CD4-positive, alpha-beta T cell treated with Interleukin-17A for 1 hour (primary cell): ENCODE measurements around the gene SPACA1.
"Not testable (repeated sequence)": the region's sequence is repeated elsewhere in the genome, so short reads cannot be mapped to it uniquely, and the experiment has no call there.

ENCODE experiments used
- DNase-seq: peaks from one replicate; pipeline ENCODE4 v3.0.0-alpha.2; 2020

The SPACA1 gene, protein sequence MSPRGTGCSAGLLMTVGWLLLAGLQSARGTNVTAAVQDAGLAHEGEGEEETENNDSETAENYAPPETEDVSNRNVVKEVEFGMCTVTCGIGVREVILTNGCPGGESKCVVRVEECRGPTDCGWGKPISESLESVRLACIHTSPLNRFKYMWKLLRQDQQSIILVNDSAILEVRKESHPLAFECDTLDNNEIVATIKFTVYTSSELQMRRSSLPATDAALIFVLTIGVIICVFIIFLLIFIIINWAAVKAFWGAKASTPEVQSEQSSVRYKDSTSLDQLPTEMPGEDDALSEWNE

GRCh38 chr6:88047510-88048150 lies at the start of gene SPACA1:
Gene SPACA1 (plus strand): TSS chr6:88047841. CDS start chr6:88047906, 65 bp downstream.
- DNase-seq = no peak

DNA sequence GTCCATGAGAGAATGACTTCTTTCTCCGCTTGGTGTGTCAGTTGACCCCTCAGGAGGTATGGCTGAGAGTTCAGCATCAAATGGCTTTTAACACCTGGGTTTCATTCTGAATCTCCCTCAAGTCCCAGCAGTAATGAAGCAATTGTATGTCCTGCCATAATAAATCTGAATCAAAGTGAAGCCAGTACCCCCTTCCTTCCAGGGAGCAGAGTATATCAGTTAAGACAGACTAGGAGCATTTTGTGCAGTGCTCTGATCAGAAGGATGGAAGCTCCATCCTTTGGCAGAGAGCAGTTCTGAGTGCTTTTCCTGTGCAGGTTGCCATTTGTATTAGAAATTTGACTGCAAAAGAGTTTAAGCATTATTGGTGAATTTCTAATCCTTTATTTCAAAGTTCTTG lies 46.9 kb upstream of the SPACA1 start:
- DNase-seq = no peak

DNA sequence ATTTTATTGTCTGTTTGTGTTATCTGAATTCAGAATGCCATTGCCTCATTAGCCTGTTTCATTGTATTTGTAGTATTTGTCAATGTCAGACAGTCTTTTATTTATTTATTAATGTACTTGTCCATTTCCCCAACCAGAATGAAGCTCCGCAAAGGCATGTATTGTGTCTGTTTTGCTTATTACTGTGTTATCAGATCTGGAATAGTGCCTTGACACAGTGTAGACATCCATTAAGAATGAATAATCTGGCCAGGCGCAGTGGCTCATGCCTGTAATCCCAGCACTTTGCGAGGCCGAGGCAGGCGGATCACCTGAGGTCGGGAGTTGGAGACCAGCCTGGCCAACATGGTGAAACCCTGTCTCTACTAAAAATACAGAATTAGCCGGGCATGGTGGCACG lies 46.4 kb upstream of the SPACA1 start:
- DNase-seq = not testable (repeated sequence)

- DNase-seq = no peak
These were observed 42.9 kb upstream of the SPACA1 start for GRCh38 chr6:88004707-88005106.

- no peak for DNase-seq
These were observed 41.1 kb upstream of the SPACA1 start for GRCh38 chr6:88006557-88006956.

DNA sequence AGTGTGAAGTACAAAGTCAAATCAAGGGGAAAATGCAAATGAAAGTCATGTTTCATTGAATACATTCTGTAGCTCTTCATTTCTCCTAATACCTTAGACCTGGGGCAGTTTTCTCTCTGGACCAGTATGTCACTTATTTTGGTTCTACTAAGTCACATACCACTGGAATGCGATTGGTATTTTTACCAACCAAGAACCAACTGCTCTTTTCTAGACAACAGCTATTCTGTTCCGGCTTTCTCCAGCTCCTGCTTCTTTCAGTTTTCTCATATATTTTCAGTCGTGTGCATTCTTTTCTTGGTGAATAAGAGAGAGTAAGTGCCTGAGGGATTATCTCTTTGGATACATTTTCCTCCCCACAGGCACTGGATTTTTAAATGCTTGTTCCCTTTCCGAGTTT lies 39.2 kb upstream of the SPACA1 start:
- no peak for DNase-seq

DNA sequence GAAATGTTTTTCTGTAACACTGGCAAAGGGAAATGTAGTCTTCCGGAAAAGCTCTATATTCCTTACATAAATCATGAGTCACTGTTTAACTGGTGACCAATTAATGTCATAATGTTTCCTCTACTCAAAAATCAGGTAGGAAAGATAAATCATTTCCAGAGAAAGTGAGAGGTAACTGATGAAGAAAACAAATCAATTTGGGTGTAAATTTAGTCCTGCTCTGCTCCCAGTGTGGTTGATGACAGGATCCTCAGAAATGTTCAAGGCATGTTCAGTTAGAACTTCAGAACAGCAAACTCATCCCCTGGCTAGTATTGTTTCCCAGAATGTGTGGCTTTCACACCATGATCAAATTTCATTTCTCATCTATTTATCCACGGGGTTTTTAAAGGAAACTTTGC lies 38.8 kb upstream of the SPACA1 start:
- DNase-seq = no peak

GRCh38 chr6:88013015-88013414 lies 34.6 kb upstream of the SPACA1 start:
- peak; percentile 51 for DNase-seq

DNA sequence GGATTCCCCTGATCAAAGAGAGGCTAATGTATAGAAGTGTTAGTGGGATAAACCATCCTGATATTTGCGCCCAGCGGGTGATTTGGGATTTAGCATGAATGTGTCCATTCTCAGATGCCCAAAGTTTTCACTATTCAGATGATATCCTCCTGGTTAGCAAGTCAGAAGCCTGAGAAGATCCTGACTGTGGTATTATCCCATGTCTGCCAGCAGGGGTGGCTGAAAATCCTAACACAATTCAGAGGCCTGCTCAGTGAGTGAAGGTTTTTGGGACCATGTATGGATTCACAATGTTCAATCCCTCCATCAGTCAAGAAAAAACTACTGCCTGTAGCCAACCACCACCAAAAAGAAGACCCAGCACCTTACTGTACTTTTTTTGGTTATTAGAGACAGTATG lies 34.1 kb upstream of the SPACA1 start:
- no peak for DNase-seq

DNA sequence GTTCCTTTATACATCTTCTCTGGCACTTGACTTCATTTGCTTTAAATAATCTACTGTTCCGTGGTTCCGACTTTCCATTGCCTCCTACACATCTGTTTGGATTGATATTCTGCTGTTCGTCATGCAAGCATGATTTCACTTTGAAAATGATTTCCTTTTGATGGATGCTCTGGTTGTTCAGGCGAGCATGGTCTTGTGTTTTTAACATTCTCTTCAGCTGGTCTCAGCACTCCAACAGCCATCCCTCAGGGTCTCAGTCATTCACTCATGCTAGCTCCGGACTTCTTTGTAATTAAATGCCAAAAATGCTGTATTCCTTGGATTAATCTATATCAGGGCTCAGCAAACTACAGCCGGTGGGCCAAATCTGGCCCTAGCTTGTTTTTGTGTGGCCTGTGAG lies 27.2 kb upstream of the SPACA1 start:
- no peak for DNase-seq

DNA sequence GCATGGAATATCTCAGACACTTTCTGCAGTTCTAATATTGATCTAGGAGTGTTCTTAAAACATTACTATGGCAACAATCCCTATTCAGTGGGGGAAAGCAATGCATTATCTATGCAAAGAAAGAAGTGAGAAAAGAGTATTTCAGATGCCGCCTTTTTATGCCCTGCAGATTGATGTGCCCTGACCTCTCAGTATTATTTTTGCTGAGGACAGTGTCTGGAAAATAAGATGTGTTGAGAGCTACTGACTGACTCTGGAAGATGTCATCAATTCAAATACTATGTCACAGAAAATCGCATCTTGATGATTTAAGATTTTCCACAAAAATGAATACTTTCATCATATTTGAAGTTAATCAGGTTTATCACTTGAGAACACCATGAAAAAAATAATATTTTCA lies 22.9 kb upstream of the SPACA1 start:
- no peak for DNase-seq

- no peak for DNase-seq
These were observed 16.1 kb upstream of the SPACA1 start for GRCh38 chr6:88031550-88031949.

DNA sequence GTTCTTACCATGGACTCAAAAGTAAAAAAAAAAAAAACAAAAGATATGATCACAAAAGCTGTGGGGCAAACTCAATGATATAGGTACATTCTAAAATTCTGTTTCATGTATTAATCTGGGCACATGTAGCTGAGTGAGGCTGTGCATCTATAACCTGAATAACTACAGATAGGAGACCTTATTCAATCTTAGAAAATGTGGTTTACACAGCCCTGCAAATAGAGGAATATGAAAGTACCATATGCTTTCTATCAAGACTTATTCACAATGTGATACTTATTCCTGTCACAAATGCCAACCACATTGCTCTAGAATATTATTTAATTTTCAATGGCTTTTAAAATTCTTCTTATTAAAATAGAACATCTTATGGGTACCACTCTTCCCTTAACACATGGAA lies 3.1 kb upstream of the SPACA1 start:
- DNase-seq = no peak

GRCh38 chr6:88045521-88046136 lies 2.0 kb upstream of the SPACA1 start:
- DNase-seq = no peak

DNA sequence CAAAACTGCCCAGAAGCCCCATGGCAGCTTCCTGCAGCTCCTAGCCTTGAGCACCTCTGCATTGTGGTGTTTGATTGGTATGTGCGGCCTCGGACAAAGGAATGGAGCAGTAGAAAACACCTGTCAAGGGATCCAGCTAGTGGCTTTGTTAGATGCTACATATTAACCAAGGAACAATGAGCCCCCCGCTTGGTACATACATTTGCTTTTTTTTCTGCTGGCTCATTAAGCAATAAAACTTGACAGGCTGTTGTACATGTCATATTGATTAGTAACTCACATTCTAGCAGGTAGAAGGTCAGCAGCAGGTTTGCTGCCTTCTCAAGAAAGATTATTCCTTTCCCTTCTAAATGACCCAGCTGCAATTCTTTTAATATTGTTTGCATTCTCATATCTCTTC lies 937 bp downstream of the SPACA1 start:
- DNase-seq = no peak

DNA sequence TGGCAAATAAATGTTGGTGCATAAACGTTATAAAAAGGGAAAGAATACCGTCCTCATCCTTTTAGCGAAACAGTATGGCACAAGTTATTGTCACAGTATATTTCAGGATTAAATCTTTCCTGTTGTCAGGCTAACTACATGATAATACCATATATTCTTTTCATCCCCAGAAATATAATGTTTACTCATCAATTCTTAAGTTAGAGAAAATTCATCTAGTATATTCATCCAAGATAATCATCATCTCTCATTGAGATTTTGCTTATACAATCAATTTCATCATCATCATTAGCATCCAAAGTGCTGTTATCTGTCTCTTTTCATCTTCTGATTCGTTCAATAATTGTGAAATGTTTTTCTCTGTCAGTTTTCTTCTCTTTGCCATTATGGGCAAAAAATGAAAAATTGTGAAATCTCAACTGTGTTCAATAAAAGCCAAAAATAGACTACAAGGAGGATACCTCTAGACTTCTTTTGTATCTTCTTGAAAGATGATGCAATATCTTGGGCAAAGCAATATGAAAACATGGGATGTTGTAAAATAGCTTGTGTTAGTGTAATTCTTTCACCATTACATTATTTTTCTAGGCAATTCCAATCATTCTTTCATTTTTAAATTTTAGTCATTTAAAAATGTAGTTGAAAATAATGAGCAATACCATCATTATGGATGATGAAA lies 2.6 kb downstream of the SPACA1 start:
- no peak for DNase-seq

DNA sequence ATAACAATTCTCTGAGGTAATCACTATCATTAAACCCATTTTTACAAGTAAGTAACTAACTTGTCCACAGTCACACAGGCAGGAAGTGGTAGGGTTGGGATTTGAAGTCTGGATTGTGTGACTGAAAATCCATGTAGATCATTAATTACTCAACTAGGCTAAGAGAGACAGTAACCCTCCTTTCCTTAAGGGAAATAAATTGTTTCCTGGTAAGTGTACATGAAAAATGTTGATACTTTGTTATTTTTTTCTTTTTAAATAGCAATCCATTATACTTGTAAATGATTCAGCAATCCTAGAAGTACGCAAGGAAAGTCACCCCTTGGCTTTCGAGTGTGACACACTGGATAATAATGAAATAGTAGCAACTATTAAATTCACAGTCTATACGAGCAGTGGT lies 11.6 kb downstream of the SPACA1 start:
- DNase-seq = no peak

GRCh38 chr6:88062376-88062775 lies 14.7 kb downstream of the SPACA1 start:
- DNase-seq = no peak

GRCh38 chr6:88072462-88072861 lies 24.8 kb downstream of the SPACA1 start:
- no peak for DNase-seq

DNA sequence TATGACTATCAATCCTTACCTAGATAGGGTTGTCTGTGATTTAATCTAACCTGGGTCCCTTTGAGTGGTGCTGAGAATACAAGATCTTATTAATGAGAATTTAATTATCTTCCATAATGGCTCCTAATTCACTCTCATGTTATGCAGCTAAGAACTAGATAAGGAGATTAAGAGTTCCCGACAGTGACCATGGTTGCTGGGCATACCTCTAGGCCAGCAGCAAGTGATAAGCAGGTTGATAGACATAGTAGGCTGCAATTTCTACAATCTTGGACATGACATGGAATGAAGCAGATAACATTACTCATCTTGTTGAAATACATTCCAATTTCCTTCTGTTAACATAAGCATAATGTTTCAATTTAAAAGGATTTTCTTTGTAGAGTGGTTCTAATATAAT lies 27.1 kb downstream of the SPACA1 start:
- DNase-seq = no peak

GRCh38 chr6:88077305-88077704 lies 29.7 kb downstream of the SPACA1 start:
- DNase-seq = no peak

DNA sequence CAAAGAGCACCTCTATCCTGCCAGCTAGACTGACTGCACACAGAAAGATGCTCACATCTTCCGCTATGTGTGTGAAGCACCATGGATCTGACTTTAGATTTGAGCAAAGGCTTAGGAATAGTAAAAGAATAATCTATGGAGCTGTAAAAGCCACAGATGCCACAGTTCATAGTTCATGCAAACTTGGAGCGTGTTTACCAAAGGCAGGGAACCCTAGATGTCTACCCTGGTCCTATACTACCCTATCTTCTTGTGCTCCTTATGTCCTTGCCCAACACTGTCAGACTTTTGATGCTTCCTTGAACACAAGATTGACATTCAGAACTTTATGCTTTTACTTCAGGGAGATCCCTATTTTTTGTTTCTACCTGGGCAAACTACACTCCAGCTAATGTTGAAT lies 39.2 kb downstream of the SPACA1 start:
- no peak for DNase-seq

GRCh38 chr6:88089708-88090107 lies 42.1 kb downstream of the SPACA1 start:
- DNase-seq = no peak
